Measurements from ENCODE around the gene D2HGDH. TPM values are rescaled to one million over a fixed set of nuclear protein-coding genes. Genes with fewer than 3 reads are reported as not detected.

The D2HGDH gene
- total and polyA plus RNA-seq, 2 of the 13 experiments (the other 11 are each of a cell fraction or from before 2014, with no cell fraction given), result 19.2 to 20.3 TPM

GRCh38 chr2:241774419-241775222, 40.2 kb downstream of the D2HGDH start (continued):
- TF ChIP-seq EP300 (IDR thresholded peaks at IDR 0.05; ENCODE audit: low read depth in 2 of 2, low read length in 2 of 2), result no peak
- TF ChIP-seq EP300 (CRISPR knock-in tag; IDR thresholded peaks at IDR 0.05; ENCODE audit: borderline replicate concordance), result 0 out of 2 replicates have a peak, but pooled peaks have one; percentile 14
- no peak for TF ChIP-seq SP4 (CRISPR knock-in tag; IDR thresholded peaks at IDR 0.05)
- TF ChIP-seq ZNF292 (CRISPR knock-in tag; IDR thresholded peaks at IDR 0.05; ENCODE audit: borderline replicate concordance, low read depth), result peak; percentile 57
- TF ChIP-seq BORCS8-MEF2B (CRISPR knock-in tag; IDR thresholded peaks at IDR 0.05), result peak; percentile 20
- TF ChIP-seq TEAD2 (CRISPR knock-in tag; IDR thresholded peaks at IDR 0.05), result 0 out of 2 replicates have a peak, but pooled peaks have one; percentile 31
- TF ChIP-seq GPBP1L1 (CRISPR knock-in tag; IDR thresholded peaks at IDR 0.05), result no peak
- TF ChIP-seq KDM5A (IDR thresholded peaks at IDR 0.05; ENCODE audit: borderline replicate concordance, low read length), result no peak
- no peak for TF ChIP-seq ZNF557 (CRISPR knock-in tag; IDR thresholded peaks at IDR 0.05)
- TF ChIP-seq HDAC6 (IDR thresholded peaks at IDR 0.05; ENCODE audit: low read depth, low read length), result no peak
- no peak for TF ChIP-seq ELK4 (CRISPR knock-in tag; IDR thresholded peaks at IDR 0.05; ENCODE audit: borderline replicate concordance)
- no peak for TF ChIP-seq ZBTB21 (CRISPR knock-in tag; IDR thresholded peaks at IDR 0.05)
- 0 out of 2 replicates have a peak, but pooled peaks have one; percentile 33 for TF ChIP-seq MAFG (CRISPR knock-in tag; IDR thresholded peaks at IDR 0.05)
- TF ChIP-seq NFYC (CRISPR knock-in tag; IDR thresholded peaks at IDR 0.05), result peak; percentile 56; the same call in 1 of the 2 replicates
- no peak for TF ChIP-seq TARDBP (CRISPR knock-in tag; IDR thresholded peaks at IDR 0.05)
- no peak for TF ChIP-seq HIVEP1 (CRISPR knock-in tag; IDR thresholded peaks at IDR 0.05)
- TF ChIP-seq IKZF1 (IDR thresholded peaks at IDR 0.05), result no peak
- TF ChIP-seq CHD4 (IDR thresholded peaks at IDR 0.05; ENCODE audit: borderline replicate concordance, low read length), result no peak
- TF ChIP-seq PHF5A (CRISPR knock-in tag; IDR thresholded peaks at IDR 0.05; ENCODE audit: low read depth, unreplicated experiment), result no peak
- peak; percentile 38; the same call in 1 of the 2 replicates for TF ChIP-seq KDM3A (CRISPR knock-in tag; IDR thresholded peaks at IDR 0.05; ENCODE audit: low read depth)
- no peak for TF ChIP-seq ZNF562 (CRISPR knock-in tag; IDR thresholded peaks at IDR 0.05; ENCODE audit: borderline replicate concordance)
- no peak for TF ChIP-seq XBP1 (CRISPR knock-in tag; IDR thresholded peaks at IDR 0.05)
- peak; percentile 33 for TF ChIP-seq PTBP1 (IDR thresholded peaks at IDR 0.05; ENCODE audit: low read depth, low read length, poor library complexity, severe bottlenecking)
- TF ChIP-seq U2AF2 (IDR thresholded peaks at IDR 0.05; ENCODE audit: low read depth, low read length), result no peak
- TF ChIP-seq EZH2 (conservative IDR thresholded peaks at IDR 0.05; ENCODE audit: low read depth, low read length), result no peak
- TF ChIP-seq YY1 (IDR thresholded peaks at IDR 0.05; ENCODE audit: insufficient read depth, insufficient replicate concordance, low read depth, low read length), result no peak
- TF ChIP-seq ZNF33A (CRISPR knock-in tag; IDR thresholded peaks at IDR 0.05; ENCODE audit: borderline replicate concordance), result 0 out of 2 replicates have a peak, but pooled peaks have one; percentile 32
- TF ChIP-seq HDAC2 (CRISPR knock-in tag; IDR thresholded peaks at IDR 0.05), result no peak
- peak; percentile 74 for TF ChIP-seq RBFOX2 (IDR thresholded peaks at IDR 0.05; ENCODE audit: low read depth, low read length)
- peak; percentile 74 for TF ChIP-seq ZFP90 (CRISPR knock-in tag; IDR thresholded peaks at IDR 0.05; ENCODE audit: borderline replicate concordance)

All from HepG2 (cell line).